Measurements from ENCODE around the gene OPA3.

- TF ChIP-seq EZH2phosphoT487 (IDR thresholded peaks at IDR 0.05; ENCODE audit: insufficient read depth, low read depth), result no peak
- TF ChIP-seq EZH2 (IDR thresholded peaks at IDR 0.05; ENCODE audit: insufficient read depth, poor library complexity, severe bottlenecking), result no peak
These were observed 42.4 kb downstream of the OPA3 start for GRCh38 chr19:45542234-45542668.
